GM10266 (cell line): ENCODE measurements around the gene PDZD2.

Experiments used
- DNase-seq: peaks from one replicate; pipeline ENCODE4 v3.0.0; 2012; ENCODE audit errors: extremely low spot score
- TF ChIP-seq, protein P1 (sequence below): IDR thresholded peaks from 2 replicates; pipeline ENCODE4 v1.5.1; 2012; ENCODE audit warnings: mild to moderate bottlenecking, low read depth; ENCODE audit not compliant: control insufficient read depth, insufficient read depth; ENCODE audit errors: missing control alignments

Gene PDZD2

DNA sequence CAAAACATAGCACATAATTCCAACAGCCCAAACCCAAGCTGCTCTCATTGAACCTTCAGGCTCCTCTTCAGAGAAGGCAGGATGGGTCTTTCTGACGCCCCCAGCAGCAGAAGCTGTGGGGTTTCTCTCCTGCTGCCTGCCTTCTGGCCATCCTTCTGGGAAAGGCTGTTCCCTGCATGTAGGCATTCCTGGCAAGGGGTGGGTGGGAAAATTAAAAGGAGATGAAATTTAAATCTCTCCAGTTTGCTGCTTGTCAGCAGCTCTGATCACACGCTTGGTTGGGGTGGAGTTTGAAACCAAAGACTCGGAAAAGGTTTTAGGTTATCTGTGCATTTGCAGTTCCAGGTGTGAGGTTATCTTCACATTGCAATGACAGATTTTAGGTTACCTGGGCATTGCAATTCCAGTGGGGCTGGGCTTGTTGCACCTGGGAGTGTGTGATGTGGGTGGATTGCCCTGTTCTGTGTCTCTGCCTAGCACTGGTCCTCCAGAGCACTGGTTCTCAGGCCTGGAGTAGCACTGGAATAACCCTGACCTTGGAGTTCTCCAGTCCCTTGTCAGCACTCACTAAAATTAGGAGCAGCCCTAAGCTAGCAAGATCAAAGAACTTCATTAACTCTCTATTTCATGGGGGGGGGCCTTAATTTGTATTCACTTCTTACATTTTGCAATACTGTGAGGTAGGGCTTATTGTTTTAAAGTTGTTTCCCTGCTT lies 109.7 kb downstream of the PDZD2 start:
- no peak for DNase-seq
- TF ChIP-seq, protein P1, sequence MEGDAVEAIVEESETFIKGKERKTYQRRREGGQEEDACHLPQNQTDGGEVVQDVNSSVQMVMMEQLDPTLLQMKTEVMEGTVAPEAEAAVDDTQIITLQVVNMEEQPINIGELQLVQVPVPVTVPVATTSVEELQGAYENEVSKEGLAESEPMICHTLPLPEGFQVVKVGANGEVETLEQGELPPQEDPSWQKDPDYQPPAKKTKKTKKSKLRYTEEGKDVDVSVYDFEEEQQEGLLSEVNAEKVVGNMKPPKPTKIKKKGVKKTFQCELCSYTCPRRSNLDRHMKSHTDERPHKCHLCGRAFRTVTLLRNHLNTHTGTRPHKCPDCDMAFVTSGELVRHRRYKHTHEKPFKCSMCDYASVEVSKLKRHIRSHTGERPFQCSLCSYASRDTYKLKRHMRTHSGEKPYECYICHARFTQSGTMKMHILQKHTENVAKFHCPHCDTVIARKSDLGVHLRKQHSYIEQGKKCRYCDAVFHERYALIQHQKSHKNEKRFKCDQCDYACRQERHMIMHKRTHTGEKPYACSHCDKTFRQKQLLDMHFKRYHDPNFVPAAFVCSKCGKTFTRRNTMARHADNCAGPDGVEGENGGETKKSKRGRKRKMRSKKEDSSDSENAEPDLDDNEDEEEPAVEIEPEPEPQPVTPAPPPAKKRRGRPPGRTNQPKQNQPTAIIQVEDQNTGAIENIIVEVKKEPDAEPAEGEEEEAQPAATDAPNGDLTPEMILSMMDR: no peak

- TF ChIP-seq, protein P1: no peak
- DNase-seq: no peak
Observed at GRCh38 chr5:31750215-31750614, 111.3 kb downstream of the PDZD2 start.

- TF ChIP-seq, protein P1: no peak
- no peak for DNase-seq
Observed at GRCh38 chr5:31751610-31752009, 112.7 kb downstream of the PDZD2 start.

DNA sequence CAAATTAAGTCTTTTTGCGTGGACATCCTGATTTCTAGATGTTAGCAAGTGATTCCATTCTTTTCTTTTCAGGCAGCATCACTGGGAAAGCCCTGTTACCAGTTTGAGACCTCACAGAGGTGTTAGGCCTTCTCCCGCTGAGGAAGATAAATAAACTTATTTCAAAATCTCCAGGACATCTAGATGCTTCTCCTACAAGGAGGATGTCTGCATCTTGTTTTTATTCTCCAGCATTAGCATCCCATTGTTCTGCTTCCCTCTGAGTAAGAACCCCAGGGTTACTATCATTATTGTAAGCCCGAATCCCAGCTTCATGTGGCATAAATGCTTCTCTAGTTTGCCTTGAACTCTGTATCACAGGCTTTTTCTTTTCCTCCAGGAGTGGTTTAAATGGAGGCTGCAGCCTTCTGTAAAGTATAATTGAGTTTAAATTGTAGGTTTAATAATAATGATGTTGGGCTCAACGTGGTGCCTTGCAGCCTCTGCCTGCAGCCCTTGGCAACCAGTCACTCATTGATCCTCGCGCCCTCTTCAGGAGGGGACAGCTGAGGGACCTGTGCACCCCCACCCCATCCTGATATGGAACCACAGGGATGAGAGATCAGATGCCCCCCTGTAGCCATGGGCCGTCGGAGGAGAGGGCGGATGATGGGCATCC lies 114.9 kb downstream of the PDZD2 start:
- TF ChIP-seq, protein P1: no peak
- DNase-seq: no peak

- TF ChIP-seq, protein P1: no peak
Observed at GRCh38 chr5:31754358-31754704, 115.4 kb downstream of the PDZD2 start.

GRCh38 chr5:31754741-31755675 lies 116.1 kb downstream of the PDZD2 start:
- TF ChIP-seq, protein P1: no peak
- no peak for DNase-seq

More at GRCh38 chr5:31754358-31754704, 115.4 kb downstream of the PDZD2 start:
- DNase-seq: no peak
